ENCODE data around the gene TULP4. TPM values are rescaled to one million over a fixed set of nuclear protein-coding genes. Genes with fewer than 3 reads are reported as not detected.
A peak's percentile ranks its signal among the peaks of the same experiment; 100 is the strongest.

TULP4 gene
- total RNA-seq, 4 donors from 2014 or later: 209 to 459 (median 292) TPM

GRCh38 chr6:158323561-158323958 lies 11.3 kb downstream of the TULP4 start:
- TF ChIP-seq, protein P1, sequence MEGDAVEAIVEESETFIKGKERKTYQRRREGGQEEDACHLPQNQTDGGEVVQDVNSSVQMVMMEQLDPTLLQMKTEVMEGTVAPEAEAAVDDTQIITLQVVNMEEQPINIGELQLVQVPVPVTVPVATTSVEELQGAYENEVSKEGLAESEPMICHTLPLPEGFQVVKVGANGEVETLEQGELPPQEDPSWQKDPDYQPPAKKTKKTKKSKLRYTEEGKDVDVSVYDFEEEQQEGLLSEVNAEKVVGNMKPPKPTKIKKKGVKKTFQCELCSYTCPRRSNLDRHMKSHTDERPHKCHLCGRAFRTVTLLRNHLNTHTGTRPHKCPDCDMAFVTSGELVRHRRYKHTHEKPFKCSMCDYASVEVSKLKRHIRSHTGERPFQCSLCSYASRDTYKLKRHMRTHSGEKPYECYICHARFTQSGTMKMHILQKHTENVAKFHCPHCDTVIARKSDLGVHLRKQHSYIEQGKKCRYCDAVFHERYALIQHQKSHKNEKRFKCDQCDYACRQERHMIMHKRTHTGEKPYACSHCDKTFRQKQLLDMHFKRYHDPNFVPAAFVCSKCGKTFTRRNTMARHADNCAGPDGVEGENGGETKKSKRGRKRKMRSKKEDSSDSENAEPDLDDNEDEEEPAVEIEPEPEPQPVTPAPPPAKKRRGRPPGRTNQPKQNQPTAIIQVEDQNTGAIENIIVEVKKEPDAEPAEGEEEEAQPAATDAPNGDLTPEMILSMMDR (IDR thresholded peaks at IDR 0.05): no peak
- no peaks in the 10 kb centered on the region for H3K9me3 ChIP-seq
- H3K36me3 ChIP-seq: no peaks in the 10 kb centered on the region
- no peak for DNase-seq
- no peaks in the 10 kb centered on the region for H3K27me3 ChIP-seq
- no peak overlapping the region for H3K27ac ChIP-seq
- WGBS, 2 donors: 94 to 100% methylated on average over 2 of the region's 2 CpGs
- intact Hi-C loops (cut with DNase I): no loop called here
- no peak overlapping the region for H3K4me3 ChIP-seq (replicated peaks in 1 of 3)
- peaks cover 12 to 31% of the 10 kb centered on the region in 2 donors for H3K4me1 ChIP-seq

- Histone ChIP-seq H3K4me1 (peaks cover 16 to 37% of the 10 kb centered on the region in 2 donors), H3K27me3 (no peaks in the 10 kb centered on the region), H3K27ac (no peak overlapping the region), H3K4me3 (replicated peaks in 1 of 3) (no peak overlapping the region), H3K36me3 (no peaks in the 10 kb centered on the region), H3K9me3 (no peaks in the 10 kb centered on the region)
- TF ChIP-seq, protein P1 (IDR thresholded peaks at IDR 0.05): no peak
- TF ChIP-seq POLR2A (IDR thresholded peaks at IDR 0.05): no peak
- intact Hi-C loops (cut with DNase I): no loop called here
- DNase-seq: no peak
- WGBS, 2 donors: 89 to 92% methylated on average over 5 of the region's 5 CpGs
Measured at GRCh38 chr6:158324136-158324535, 11.9 kb downstream of the TULP4 start.

DNA sequence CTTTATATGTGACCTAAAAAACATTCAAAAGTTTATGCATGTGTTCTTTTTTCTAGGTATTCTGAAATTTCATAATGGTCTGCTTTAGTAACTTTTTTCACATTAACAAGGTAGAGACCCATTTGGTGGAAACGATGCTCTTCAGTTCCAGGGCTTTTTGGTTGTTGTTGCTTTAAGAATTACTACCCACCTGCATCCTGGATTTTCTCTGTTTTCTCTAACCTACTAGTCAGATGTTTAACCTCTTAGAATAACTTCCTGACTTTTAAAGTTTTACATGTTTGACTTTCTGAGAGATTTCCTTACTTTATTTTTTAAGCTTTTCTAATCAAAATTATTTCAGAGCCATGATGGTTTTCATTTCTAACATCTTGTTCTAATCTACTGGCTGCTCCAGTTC lies 14.9 kb downstream of the TULP4 start:
- no peaks in the 10 kb centered on the region for H3K27me3 ChIP-seq
- H3K27ac ChIP-seq: peak overlapping the region in 1 of 3 donors; percentile 89
- H3K9me3 ChIP-seq: no peaks in the 10 kb centered on the region
- H3K36me3 ChIP-seq: no peaks in the 10 kb centered on the region
- no peak for TF ChIP-seq POLR2A (IDR thresholded peaks at IDR 0.05)
- TF ChIP-seq, protein P1 (IDR thresholded peaks at IDR 0.05): no peak
- WGBS, 2 donors: 43 to 74% methylated on average over 1 of the region's 1 CpG
- peaks cover 20 to 41% of the 10 kb centered on the region in 2 donors for H3K4me1 ChIP-seq
- DNase-seq: no peak
- intact Hi-C loops (cut with DNase I): no loop called here
- no peak overlapping the region for H3K4me3 ChIP-seq (replicated peaks in 1 of 3)

DNA sequence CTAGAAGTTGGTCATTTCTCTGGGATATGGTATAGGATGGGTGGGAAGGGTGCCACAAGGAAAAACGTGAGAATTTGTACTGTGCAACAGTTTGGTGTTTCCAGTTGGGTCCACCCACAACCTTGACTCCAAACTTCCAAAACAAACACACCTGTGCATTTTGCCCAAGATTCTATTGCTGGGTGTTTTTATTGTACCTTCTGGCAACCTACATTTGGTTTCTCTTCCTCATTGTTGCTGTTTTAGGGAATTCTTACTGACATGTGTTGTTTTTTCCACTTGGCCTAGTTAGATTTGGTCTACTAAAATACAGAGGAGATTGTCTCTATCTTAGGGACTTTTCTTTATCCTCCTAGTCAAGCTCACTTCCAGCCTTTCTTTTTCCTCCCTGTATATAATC lies 16.7 kb downstream of the TULP4 start:
- peaks cover 20 to 27% of the 10 kb centered on the region in 2 donors for H3K4me1 ChIP-seq
- no peak for DNase-seq
- intact Hi-C loops (cut with DNase I): no loop called here
- H3K36me3 ChIP-seq: no peaks in the 10 kb centered on the region
- no peak overlapping the region for H3K4me3 ChIP-seq (replicated peaks in 1 of 3)
- no peaks in the 10 kb centered on the region for H3K9me3 ChIP-seq
- H3K27ac ChIP-seq: peak overlapping the region; percentile 74 to 89 (median 75)
- H3K27me3 ChIP-seq: no peaks in the 10 kb centered on the region
- TF ChIP-seq POLR2A (IDR thresholded peaks at IDR 0.05): peak in 1 of 2 donors; percentile 16
- TF ChIP-seq, protein P1 (IDR thresholded peaks at IDR 0.05): no peak
- 0% methylated on average over 1 of the region's 1 CpG for WGBS, 2 donors

- peak overlapping the region; percentile 74 to 89 (median 75) for H3K27ac ChIP-seq
- no peaks in the 10 kb centered on the region for H3K36me3 ChIP-seq
- TF ChIP-seq POLR2A (IDR thresholded peaks at IDR 0.05): no peak
- TF ChIP-seq, protein P1 (IDR thresholded peaks at IDR 0.05): no peak
- WGBS, 2 donors: 57 to 70% methylated on average over 1 of the region's 1 CpG
- H3K4me3 ChIP-seq (replicated peaks in 1 of 3): no peak overlapping the region
- H3K4me1 ChIP-seq: peaks cover 20 to 27% of the 10 kb centered on the region in 2 donors
- intact Hi-C loops (cut with DNase I): no loop called here
- H3K9me3 ChIP-seq: no peaks in the 10 kb centered on the region
- DNase-seq: no peak
- no peaks in the 10 kb centered on the region for H3K27me3 ChIP-seq
Measured at GRCh38 chr6:158329531-158329930, 17.3 kb downstream of the TULP4 start.

All from thyroid gland (tissue), 4 donors.